Esophagus squamous epithelium (tissue), 4 donors: Measurements from ENCODE around the gene MRPL48.
"Not testable (repeated sequence)": the region's sequence is repeated elsewhere in the genome, so short reads cannot be mapped to it uniquely, and the experiment has no call there.

ENCODE experiments used
- CTCF ChIP-seq, 6 experiments: fragments of 450-650 bp in 4 of 6; fragments of 200-600 bp in 2 of 6; sonication (generic) in 2 of 6; IDR thresholded peaks; one replicate each; pipeline ENCODE4 v1.5.1; 2016 to 2019; ENCODE audit warnings: antibody characterized with exemption in 6 of 6, mild to moderate bottlenecking in 4 of 6, moderate library complexity in 4 of 6
- POLR2A ChIP-seq, 4 donors: fragments of 450-650 bp; IDR thresholded peaks; one replicate each; pipeline ENCODE4 v1.6.1; 2017; ENCODE audit warnings: antibody characterized with exemption in 4 of 4, mild to moderate bottlenecking in 4 of 4, moderate library complexity in 3 of 4

- not testable (repeated sequence) for TF ChIP-seq CTCF, POLR2A (IDR thresholded peaks at IDR 0.05)
Measured at GRCh38 chr11:73785467-73785866, 2.2 kb upstream of the MRPL48 start.
